GM12878 (cell line): ENCODE data around the gene OR2C3. TPM values are rescaled to one million over a fixed set of nuclear protein-coding genes. Genes with fewer than 3 reads are reported as not detected.

Source experiments
- ATAC-seq: fragments of 200-7000 bp; cut with Tn5 transposase; 3 replicates; pipeline ENCODE4 v1.9.1; 2020; ENCODE audit warnings: mild to moderate bottlenecking, moderate library complexity
- BruUV-seq: library from RNA; stranded (reverse); fragments of 400-500 nt; replicated peaks from 2 replicates; lab custom pipeline; 2021; lab: Mats Ljungman, UMichigan
- CTCF ChIA-PET: fragments of 300-600 bp; sonication (Branson Sonifier 250); formaldehyde crosslinking; extraction: SDS; loops from one replicate; lab custom pipeline; 2021; ENCODE audit warnings: inconsistent platforms; lab: Yijun Ruan, JAX
- POLR2A ChIA-PET: fragments of 350-600 bp; formaldehyde crosslinking; extraction: SDS; loops from one replicate; lab custom pipeline; 2021; ENCODE audit warnings: inconsistent platforms; lab: Charles Lee
- RAD21 ChIA-PET: fragments of 300-600 bp; sonication (Branson Sonifier 250); formaldehyde crosslinking; loops from one replicate; lab custom pipeline; 2023; ENCODE audit warnings: antibody characterized with exemption; ENCODE audit not compliant: unreplicated experiment; lab: Charles Lee
- SMC1A ChIA-PET: fragments of 300-600 bp; sonication (Branson Sonifier 250); formaldehyde crosslinking; loops from one replicate; lab custom pipeline; 2023; ENCODE audit not compliant: unreplicated experiment, uncharacterized antibody; lab: Charles Lee
- DNase-seq: peaks from one replicate; pipeline ENCODE4 v3.0.0-alpha.2; 2011; ENCODE audit warnings: low read depth, low spot score
- FAIRE-seq: peaks from 3 replicates; lab custom pipeline; 2011; peaks lifted over from hg19 to GRCh38; lab: Jason Lieb, UNC
- H2AFZ ChIP-seq: 2 replicates; pipeline ENCODE4 v1.6.0; 2011; ENCODE audit warnings: low read depth, low read length, control low read depth; ENCODE audit not compliant: control insufficient read depth
- H3K27ac ChIP-seq: 2 replicates; pipeline ENCODE4 v1.5.1; 2011; ENCODE audit warnings: control low read depth; ENCODE audit not compliant: control insufficient read depth, insufficient read depth
- H3K27me3 ChIP-seq, 2 experiments: replicated peaks in 1 of 2; 2 replicates each; pipeline versions ENCODE4 v1.6.0 to v1.6.1; 2011; ENCODE audit warnings: low read length in 1 of 2; ENCODE audit not compliant: control insufficient read depth in 2 of 2, insufficient read depth in 2 of 2
- H3K36me3 ChIP-seq, 2 experiments: 2 replicates each; pipeline ENCODE4 v1.5.1; 2011; ENCODE audit warnings: low read length in 1 of 2; ENCODE audit not compliant: control insufficient read depth in 2 of 2, insufficient read depth in 2 of 2
- H3K4me1 ChIP-seq: 2 replicates; pipeline ENCODE4 v1.6.1; 2011; ENCODE audit warnings: mild to moderate bottlenecking, low read length, moderate library complexity, mixed read lengths; ENCODE audit not compliant: control insufficient read depth, insufficient read depth
- H3K4me2 ChIP-seq: 2 replicates; pipeline ENCODE4 v1.6.0; 2011; ENCODE audit warnings: control low read depth; ENCODE audit not compliant: control insufficient read depth, insufficient read depth
- H3K4me3 ChIP-seq: fragments of 200-600 bp; sonication (generic); 2 replicates; pipeline ENCODE4 v1.5.1; 2016
- H3K79me2 ChIP-seq: 2 replicates; pipeline ENCODE4 v1.6.0; 2011; ENCODE audit warnings: low read length; ENCODE audit not compliant: control insufficient read depth, insufficient read depth
- H3K9ac ChIP-seq: 2 replicates; pipeline ENCODE4 v1.8.0; 2011; ENCODE audit warnings: low read length, control low read depth, mixed read lengths; ENCODE audit not compliant: control insufficient read depth, insufficient read depth
- H3K9me3 ChIP-seq: replicated peaks from 3 replicates; pipeline ENCODE4 v1.5.1; 2011; ENCODE audit warnings: mild to moderate bottlenecking, low read length; ENCODE audit not compliant: control insufficient read depth, insufficient read depth
- H4K20me1 ChIP-seq: 2 replicates; pipeline ENCODE4 v1.6.0; 2011; ENCODE audit not compliant: control insufficient read depth, insufficient read depth
- CBFB ChIP-seq: IDR thresholded peaks from 2 replicates; pipeline ENCODE4 v1.6.1; 2016; ENCODE audit warnings: antibody characterized with exemption, low read depth
- EZH2 ChIP-seq: IDR thresholded peaks from 2 replicates; pipeline ENCODE4 v1.6.1; 2012; ENCODE audit warnings: low read depth, mild to moderate bottlenecking, control low read depth, inconsistent platforms, low read length, borderline replicate concordance; ENCODE audit not compliant: control insufficient read depth
- HDAC6 ChIP-seq: fragments of 200-600 bp; sonication (generic); IDR thresholded peaks from one replicate; pipeline ENCODE4 v1.8.0; 2017; ENCODE audit warnings: antibody characterized with exemption; ENCODE audit not compliant: unreplicated experiment
- JUNB ChIP-seq: IDR thresholded peaks from 2 replicates; pipeline ENCODE4 v1.6.1; 2016; ENCODE audit warnings: antibody characterized with exemption, mild to moderate bottlenecking
- MEF2B ChIP-seq: fragments of 450-650 bp; IDR thresholded peaks from 2 replicates; pipeline ENCODE4 v1.6.1; 2018; ENCODE audit warnings: mild to moderate bottlenecking, moderate library complexity; ENCODE audit not compliant: partially characterized antibody, poor library complexity, severe bottlenecking
- SIX5 ChIP-seq: IDR thresholded peaks from 2 replicates; pipeline ENCODE4 v1.6.1; 2011; ENCODE audit warnings: mild to moderate bottlenecking, low read depth, low read length, moderate library complexity; ENCODE audit not compliant: severe bottlenecking
- SMAD1 ChIP-seq: fragments of 450-650 bp; IDR thresholded peaks from 2 replicates; pipeline ENCODE4 v1.6.1; 2018; ENCODE audit warnings: mild to moderate bottlenecking, low read depth; ENCODE audit not compliant: partially characterized antibody
- WGBS: methylation state at CpG from one replicate; pipeline ENCODE4 v1.1.6; 2016; ENCODE audit warnings: low lambda C conversion rate; ENCODE audit not compliant: insufficient replicate concordance, insufficient coverage; ENCODE audit errors: missing lambda C conversion rate; 5-methylcytosine and 5-hydroxymethylcytosine counted together
- in situ Hi-C: fragments of 300-500 bp; cut with MboI; formaldehyde crosslinking; loops from 9 replicates; pipeline ENCODE4 v1.14.3; 2018; ENCODE audit warnings: mixed read lengths
- intact Hi-C: fragments of 100-400 bp; cut with micrococcal nuclease; formaldehyde crosslinking; loops from one replicate; pipeline ENCODE4 v1.14.2; 2022; ENCODE audit not compliant: unreplicated experiment
- polyA plus RNA-seq, 11 experiments: library from polyadenylated mRNA; depleted of rRNA in 4 of 11; unstranded in 6 of 11; stranded (reverse) in 5 of 11; fragments of >200 nt; fragmentation: Nextera tagmentation in 4 of 11; fragmentation: Illumina TruSeq in 1 of 11; extraction: Ambion mirVana in 4 of 11; extraction: Trizol in 1 of 11; gene quantifications; 1 replicate in 1 of 11; 2 replicates in 10 of 11; pipeline versions ENCODE4 v1.2.1 to v1.2.3, GENCODE V29; 2011 to 2016; ENCODE audit warnings: inconsistent platforms in 2 of 11, missing spikeins in 2 of 11, low read depth in 1 of 11
- total RNA-seq, 4 experiments: library from RNA; depleted of rRNA in 3 of 4; stranded (reverse); fragments of >200 nt in 3 of 4; fragmentation: Illumina TruSeq in 1 of 4; extraction: Trizol in 1 of 4; gene quantifications; 2 replicates each; pipeline versions ENCODE4 v1.2.1 to v1.2.3, GENCODE V29; 2013 to 2021
- TF ChIP-seq, protein P1 (sequence below): fragments of 450-650 bp; IDR thresholded peaks from 2 replicates; pipeline ENCODE4 v1.6.1; 2014; ENCODE audit warnings: mild to moderate bottlenecking
- TF ChIP-seq, protein P2 (sequence below): IDR thresholded peaks from 2 replicates; pipeline ENCODE4 v1.6.1; 2011; ENCODE audit warnings: mild to moderate bottlenecking, low read depth, low read length, moderate library complexity; ENCODE audit not compliant: insufficient replicate concordance

OR2C3 gene
- total and polyA plus RNA-seq, 10 of the 15 experiments (the other 5 are each of a cell fraction or from before 2014, with no cell fraction given), result not detected

DNA sequence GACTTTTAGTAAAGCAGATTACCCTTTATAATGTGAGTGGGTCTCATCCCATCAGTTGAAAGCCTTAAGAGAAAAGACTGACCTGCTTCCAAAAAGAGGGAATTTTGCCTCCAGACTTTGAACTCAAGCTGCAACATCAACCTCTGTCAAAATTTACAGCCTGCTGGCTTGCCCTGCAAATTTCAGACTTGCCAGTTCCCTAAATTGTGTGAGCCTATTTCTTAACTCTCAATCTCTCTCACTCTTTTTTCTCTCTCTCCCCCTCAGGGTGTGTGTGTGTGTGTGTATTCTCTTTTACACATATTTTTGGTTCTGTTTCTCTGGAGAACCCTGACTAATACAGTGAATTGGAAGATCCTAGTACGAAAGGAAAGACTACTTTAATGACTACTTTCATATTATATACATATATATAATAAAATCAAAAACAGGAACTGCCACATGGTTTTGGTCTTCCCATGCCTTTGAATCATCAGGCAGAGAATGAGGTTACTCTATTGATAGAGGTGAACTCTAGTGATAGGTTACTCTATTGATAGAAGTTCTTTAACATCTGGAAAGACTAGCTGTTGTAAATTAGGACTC, 6.4 kb downstream of the OR2C3 start:
- Histone ChIP-seq H3K4me2 (no peak overlapping the region), H3K27me3 (no peaks in the 10 kb centered on the region), H3K4me3 (no peak overlapping the region), H3K27ac (no peak overlapping the region), H3K9me3 (no peaks in the 10 kb centered on the region), H3K4me1 (no peaks in the 10 kb centered on the region), H3K9ac (no peak overlapping the region), H2AFZ (no peak overlapping the region), H3K36me3 (no peaks in the 10 kb centered on the region), H4K20me1 (no peaks in the 10 kb centered on the region), H3K79me2 (no peaks in the 10 kb centered on the region)
- ChIA-PET CTCF (no interaction called here), SMC1A (no interaction called here), RAD21 (no interaction called here), POLR2A (no interaction called here)
- TF ChIP-seq SMAD1 (no peak), MEF2B (no peak), JUNB (no peak), EZH2 (no peak), CBFB (no peak), HDAC6 (no peak), SIX5 (no peak)
- TF ChIP-seq, protein P1, sequence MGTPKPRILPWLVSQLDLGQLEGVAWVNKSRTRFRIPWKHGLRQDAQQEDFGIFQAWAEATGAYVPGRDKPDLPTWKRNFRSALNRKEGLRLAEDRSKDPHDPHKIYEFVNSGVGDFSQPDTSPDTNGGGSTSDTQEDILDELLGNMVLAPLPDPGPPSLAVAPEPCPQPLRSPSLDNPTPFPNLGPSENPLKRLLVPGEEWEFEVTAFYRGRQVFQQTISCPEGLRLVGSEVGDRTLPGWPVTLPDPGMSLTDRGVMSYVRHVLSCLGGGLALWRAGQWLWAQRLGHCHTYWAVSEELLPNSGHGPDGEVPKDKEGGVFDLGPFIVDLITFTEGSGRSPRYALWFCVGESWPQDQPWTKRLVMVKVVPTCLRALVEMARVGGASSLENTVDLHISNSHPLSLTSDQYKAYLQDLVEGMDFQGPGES, result no peak
- TF ChIP-seq, protein P2, sequence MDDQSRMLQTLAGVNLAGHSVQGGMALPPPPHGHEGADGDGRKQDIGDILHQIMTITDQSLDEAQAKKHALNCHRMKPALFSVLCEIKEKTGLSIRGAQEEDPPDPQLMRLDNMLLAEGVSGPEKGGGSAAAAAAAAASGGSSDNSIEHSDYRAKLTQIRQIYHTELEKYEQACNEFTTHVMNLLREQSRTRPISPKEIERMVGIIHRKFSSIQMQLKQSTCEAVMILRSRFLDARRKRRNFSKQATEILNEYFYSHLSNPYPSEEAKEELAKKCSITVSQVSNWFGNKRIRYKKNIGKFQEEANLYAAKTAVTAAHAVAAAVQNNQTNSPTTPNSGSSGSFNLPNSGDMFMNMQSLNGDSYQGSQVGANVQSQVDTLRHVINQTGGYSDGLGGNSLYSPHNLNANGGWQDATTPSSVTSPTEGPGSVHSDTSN, result no peak
- DNase-seq (no peak), ATAC-seq (no peak), FAIRE-seq (no peak)
- in situ Hi-C loops (no loop called here), intact Hi-C loops (no loop called here)
- no TSS peak for BruUV-seq
- 6% methylated on average over 1 of the region's 1 CpG for WGBS
